A549 (cell line): ENCODE measurements around the gene SMAD3. TPM values are rescaled to one million over a fixed set of nuclear protein-coding genes. Genes with fewer than 3 reads are reported as not detected.
A peak's percentile ranks its signal among the peaks of the same experiment; 100 is the strongest.

Experiments used
- ATAC-seq, 2 experiments: fragments of 200-7000 bp in 1 of 2; fragments of >200 bp in 1 of 2; cut with Nextera tagmentation in 1 of 2; cut with Tn5 transposase in 1 of 2; 3 replicates each; pipeline versions ENCODE4 v1.8.0 to v1.9.1; 2018 to 2020; ENCODE audit warnings: mild to moderate bottlenecking in 1 of 2, moderate library complexity in 1 of 2
- CTCF ChIA-PET: fragments of 300-600 bp; sonication (Branson Sonifier 250); formaldehyde crosslinking; extraction: SDS; loops from one replicate; lab custom pipeline; 2021; ENCODE audit warnings: antibody characterized with exemption, inconsistent platforms; lab: Yijun Ruan, JAX
- POLR2A ChIA-PET: fragments of 350-600 bp; formaldehyde crosslinking; extraction: SDS; loops from one replicate; lab custom pipeline; 2021; ENCODE audit warnings: antibody characterized with exemption, inconsistent platforms; lab: Yijun Ruan, JAX
- DNase-seq, 2 experiments: peaks; one replicate each; pipeline versions ENCODE4 v3.0.0 to v3.0.0-alpha.2; 2011 to 2016; ENCODE audit warnings: low read depth in 1 of 2, low spot score in 1 of 2
- FAIRE-seq: peaks from 2 replicates; lab custom pipeline; 2011; peaks lifted over from hg19 to GRCh38; lab: Jason Lieb, UNC
- H3K27ac ChIP-seq, 2 experiments: fragments of >200 bp; sonication (Bioruptor Twin); formaldehyde crosslinking; 3 replicates each; pipeline ENCODE4 v1.5.1; 2016 to 2017
- H3K4me1 ChIP-seq: fragments of >200 bp; sonication (Bioruptor Twin); formaldehyde crosslinking; 3 replicates; pipeline ENCODE4 v1.6.1; 2016
- H3K4me2 ChIP-seq: fragments of >200 bp; sonication (Bioruptor Twin); formaldehyde crosslinking; 3 replicates; pipeline ENCODE4 v1.6.1; 2016
- H3K4me3 ChIP-seq: fragments of >200 bp; sonication (Bioruptor Twin); formaldehyde crosslinking; 3 replicates; pipeline ENCODE4 v1.5.1; 2016
- H3K9me3 ChIP-seq: fragments of >200 bp; sonication (Bioruptor Twin); formaldehyde crosslinking; 3 replicates; pipeline ENCODE4 v1.6.1; 2016
- CBX2 ChIP-seq: fragments of 200-600 bp; sonication (generic); IDR thresholded peaks from 2 replicates; pipeline ENCODE4 v1.6.1; 2016; ENCODE audit warnings: low read depth, mild to moderate bottlenecking, borderline replicate concordance
- CHD2 ChIP-seq: fragments of 150-350 bp; IDR thresholded peaks from 2 replicates; pipeline ENCODE4 v1.6.1; 2014; ENCODE audit warnings: low read length; ENCODE audit not compliant: partially characterized antibody
- E2F6 ChIP-seq: IDR thresholded peaks from 2 replicates; pipeline ENCODE4 v1.6.1; 2012; ENCODE audit warnings: low read depth, borderline replicate concordance
- EHF ChIP-seq: fragments of 250-450 bp; sonication (Bioruptor Pico); IDR thresholded peaks from 2 replicates; pipeline ENCODE4 v1.5.0; 2020; ENCODE audit warnings: mild to moderate bottlenecking
- EP300 ChIP-seq, 2 experiments: fragments of >200 bp; sonication (Bioruptor Twin); formaldehyde crosslinking; IDR thresholded peaks; 2 replicates in 1 of 2; 3 replicates in 1 of 2; pipeline ENCODE4 v1.6.1; 2016 to 2017
- ESRRA ChIP-seq: fragments of 150-350 bp; IDR thresholded peaks from 2 replicates; pipeline ENCODE4 v1.6.1; 2014; ENCODE audit warnings: mild to moderate bottlenecking, low read length, borderline replicate concordance
- FOSB ChIP-seq: fragments of 250-450 bp; sonication (Bioruptor Pico); IDR thresholded peaks from 2 replicates; pipeline ENCODE4 v1.5.0; 2020; ENCODE audit warnings: mild to moderate bottlenecking, moderate library complexity
- FOSL2 ChIP-seq, 2 experiments: fragments of 450-650 bp in 1 of 2; fragments of >200 bp in 1 of 2; sonication (Bioruptor Twin) in 1 of 2; formaldehyde crosslinking; IDR thresholded peaks; 2 replicates each; pipeline versions ENCODE4 v1.5.0 to v1.6.1; 2016 to 2020; ENCODE audit warnings: mild to moderate bottlenecking in 1 of 2, moderate library complexity in 1 of 2
- FOXS1 ChIP-seq: fragments of 250-450 bp; sonication (Bioruptor Pico); IDR thresholded peaks from 2 replicates; pipeline ENCODE4 v1.5.0; 2020; ENCODE audit warnings: mild to moderate bottlenecking, moderate library complexity
- GATA3 ChIP-seq: IDR thresholded peaks from 2 replicates; pipeline ENCODE4 v1.6.1; 2012; ENCODE audit warnings: borderline replicate concordance
- HDAC2 ChIP-seq: fragments of 200-600 bp; sonication (generic); IDR thresholded peaks from 2 replicates; pipeline ENCODE4 v1.6.1; 2016
- HES2 ChIP-seq: fragments of >200 bp; sonication (Bioruptor Twin); formaldehyde crosslinking; IDR thresholded peaks from 2 replicates; pipeline ENCODE4 v1.6.1; 2016
- HOXA7 ChIP-seq: fragments of 250-450 bp; sonication (Bioruptor Pico); IDR thresholded peaks from 2 replicates; pipeline ENCODE4 v1.5.0; 2020; ENCODE audit warnings: mild to moderate bottlenecking, moderate library complexity
- HOXB13 ChIP-seq: fragments of 250-450 bp; sonication (Bioruptor Pico); IDR thresholded peaks from 2 replicates; pipeline ENCODE4 v1.5.0; 2020; ENCODE audit warnings: low read depth, mild to moderate bottlenecking, moderate library complexity
- HOXB5 ChIP-seq: fragments of 250-450 bp; sonication (Bioruptor Pico); IDR thresholded peaks from 2 replicates; pipeline ENCODE4 v1.5.0; 2020; ENCODE audit warnings: mild to moderate bottlenecking, moderate library complexity
- JUN ChIP-seq, 2 experiments: fragments of >200 bp; sonication (Bioruptor Twin); formaldehyde crosslinking; IDR thresholded peaks; 2 replicates in 1 of 2; 3 replicates in 1 of 2; pipeline ENCODE4 v1.6.1; 2016 to 2017
- KDM1A ChIP-seq: fragments of 200-600 bp; sonication (generic); IDR thresholded peaks from 2 replicates; pipeline ENCODE4 v1.6.1; 2016; ENCODE audit warnings: low read depth, mild to moderate bottlenecking
- KDM5A ChIP-seq: fragments of 200-600 bp; sonication (generic); IDR thresholded peaks from 2 replicates; pipeline ENCODE4 v1.6.1; 2016; ENCODE audit warnings: antibody characterized with exemption, mild to moderate bottlenecking
- MAX ChIP-seq: IDR thresholded peaks from 2 replicates; pipeline ENCODE4 v1.6.1; 2012
- MYC ChIP-seq: IDR thresholded peaks from 2 replicates; pipeline ENCODE4 v1.6.1; 2012; ENCODE audit warnings: mild to moderate bottlenecking, inconsistent platforms, low read length, improper control_type of control experiment, borderline replicate concordance
- NFE2L2 ChIP-seq: fragments of 150-350 bp; conservative IDR thresholded peaks from 2 replicates; pipeline ENCODE4 v1.6.1; 2014; ENCODE audit warnings: low read length
- PHF8 ChIP-seq: fragments of 200-600 bp; sonication (generic); IDR thresholded peaks from 2 replicates; pipeline ENCODE4 v1.6.1; 2016; ENCODE audit warnings: low read depth, mild to moderate bottlenecking, antibody characterized with exemption, moderate library complexity, borderline replicate concordance
- POLR2A ChIP-seq: IDR thresholded peaks from 2 replicates; pipeline ENCODE4 v1.6.1; 2012; ENCODE audit warnings: mild to moderate bottlenecking, low read length
- RARB ChIP-seq: fragments of 250-450 bp; sonication (Bioruptor Pico); IDR thresholded peaks from 2 replicates; pipeline ENCODE4 v1.8.0; 2021; ENCODE audit warnings: mild to moderate bottlenecking, moderate library complexity
- RCOR1 ChIP-seq: fragments of 150-350 bp; IDR thresholded peaks from 2 replicates; pipeline ENCODE4 v1.6.1; 2014; ENCODE audit warnings: antibody characterized with exemption, low read length, low read depth
- ZFP36 ChIP-seq: fragments of 450-650 bp; IDR thresholded peaks from 2 replicates; pipeline ENCODE4 v1.6.1; 2014; ENCODE audit warnings: borderline replicate concordance; ENCODE audit not compliant: partially characterized antibody
- ZNF302 ChIP-seq: fragments of 250-450 bp; sonication (Bioruptor Pico); IDR thresholded peaks from 2 replicates; pipeline ENCODE4 v1.9.0; 2021; ENCODE audit warnings: inconsistent platforms, mild to moderate bottlenecking, moderate library complexity
- ZSCAN20 ChIP-seq: fragments of 250-450 bp; sonication (Bioruptor Pico); IDR thresholded peaks from 2 replicates; pipeline ENCODE4 v1.8.0; 2022; ENCODE audit warnings: mild to moderate bottlenecking, moderate library complexity
- WGBS: methylation state at CpG from one replicate; pipeline ENCODE4 v1.1.6; 2017; ENCODE audit errors: missing lambda C conversion rate; 5-methylcytosine and 5-hydroxymethylcytosine counted together
- polyA plus RNA-seq, 4 experiments: library from polyadenylated mRNA; depleted of rRNA in 3 of 4; stranded (reverse); fragments of >200 nt; fragmentation: RNase III in 1 of 4; extraction: RNeasy Plus Mini Kit Qiagen cat#74134 plus additional on column Dnase treatment in 1 of 4; gene quantifications; 2 replicates in 3 of 4; 3 replicates in 1 of 4; pipeline ENCODE4 v1.2.3, GENCODE V29; 2011 to 2017
- TF ChIP-seq, protein P1 (sequence below): fragments of 250-450 bp; sonication (Bioruptor Pico); IDR thresholded peaks from 2 replicates; pipeline ENCODE4 v1.5.0; 2020; ENCODE audit warnings: low read depth, mild to moderate bottlenecking, moderate library complexity
- TF ChIP-seq, protein P2 (sequence below): fragments of 450-650 bp; IDR thresholded peaks from 2 replicates; pipeline ENCODE4 v1.6.1; 2014; ENCODE audit warnings: antibody characterized with exemption

The SMAD3 gene
- polyA plus RNA-seq, 2 of the 4 experiments (the other 2 are of a cell fraction) = 74.6 to 77.2 TPM

- no peak for FAIRE-seq
- Histone ChIP-seq H3K4me2 (peak overlapping the region; percentile 80), H3K9me3 (no peaks in the 10 kb centered on the region), H3K27ac (peak overlapping the region; percentile 92), H3K4me1 (peaks cover 100% of the 10 kb centered on the region), H3K4me3 (no peak overlapping the region)
- ChIA-PET CTCF (interaction anchor here (0.7 to 5.8 kb wide), 5 partner anchors 8 to 82 kb away, joined by 3 to 67 read pairs (median 4); no protein-coding TSS in a partner anchor), POLR2A (interaction anchor here (1.1 kb wide), 1 partner anchor 17 kb away, joined by 5 read pairs; no protein-coding TSS in a partner anchor)
- TF ChIP-seq CHD2 = no peak
- TF ChIP-seq HOXB13 (CRISPR knock-in tag) = no peak
- no peak for TF ChIP-seq FOSL2 (IDR thresholded peaks at IDR 0.05)
- TF ChIP-seq FOSL2 (CRISPR knock-in tag; IDR thresholded peaks at IDR 0.05) = no peak
- TF ChIP-seq HDAC2 = no peak
- no peak for TF ChIP-seq ESRRA
- TF ChIP-seq KDM5A = no peak
- no peak for TF ChIP-seq ZNF302 (CRISPR knock-in tag)
- no peak for TF ChIP-seq FOSB
- no peak for TF ChIP-seq CBX2
- no peak for DNase-seq
- no peak for ATAC-seq
- WGBS = 67% methylated on average over 4 of the region's 4 CpGs
These were observed 79.9 kb downstream of the SMAD3 start for GRCh38 chr15:67145312-67145610.

- no peaks in the 10 kb centered on the region for H3K9me3 ChIP-seq
- H3K4me1 ChIP-seq = peaks cover 96% of the 10 kb centered on the region
- H3K4me2 ChIP-seq = peak overlapping the region; percentile 80
- DNase-seq = no peak
- TF ChIP-seq ZFP36 = peak; percentile 70
- no peak for TF ChIP-seq POLR2A
- no peak for TF ChIP-seq KDM1A
- 0 out of 2 replicates have a peak, but pooled peaks have one; percentile 54 for TF ChIP-seq HDAC2
- TF ChIP-seq, all 56 proteins: peak for 2
- CTCF ChIA-PET = interaction anchor here (0.9 to 5.8 kb wide), 4 partner anchors 9 to 76 kb away, joined by 3 to 67 read pairs (median 6); no protein-coding TSS in a partner anchor
- FAIRE-seq = no peak
- ATAC-seq = no peak
- POLR2A ChIA-PET = interaction anchor here (1.0 to 1.1 kb wide), 2 partner anchors 18 to 79 kb away, joined by 3 to 5 read pairs; no protein-coding TSS in a partner anchor
- Histone ChIP-seq H3K27ac (peak overlapping the region; percentile 92), H3K4me3 (no peak overlapping the region)
- 76% methylated on average over 4 of the region's 4 CpGs for WGBS
These were observed 80.3 kb downstream of the SMAD3 start for GRCh38 chr15:67145710-67146109.

- H3K4me2 ChIP-seq = peak overlapping the region; percentile 80
- FAIRE-seq (no peak), DNase-seq (peak in 1 of 2 experiments; percentile 69), ATAC-seq (peak; percentile 10 to 17; a peak in 3 of 6 replicates)
- POLR2A ChIA-PET = interaction anchor here (1.0 to 1.7 kb wide), 5 partner anchors 18 to 81 kb away, joined by 3 to 10 read pairs (median 5); partner anchors contain the start of gene SMAD3
- peaks cover 96% of the 10 kb centered on the region for H3K4me1 ChIP-seq
- peak overlapping the region; percentile 92 for H3K27ac ChIP-seq
- WGBS = 14% methylated on average over 6 of the region's 6 CpGs
- no peak overlapping the region; the same call in 2 of the 3 replicates for H3K4me3 ChIP-seq
- no peaks in the 10 kb centered on the region for H3K9me3 ChIP-seq
- TF ChIP-seq ZNF302 (CRISPR knock-in tag) (0 out of 2 replicates have a peak, but pooled peaks have one; percentile 24), E2F6 (0 out of 2 replicates have a peak, but pooled peaks have one; percentile 67), EP300 (IDR thresholded peaks at IDR 0.05) (no peak), HOXA7 (CRISPR knock-in tag) (peak; percentile 3; the same call in 1 of the 2 replicates), NFE2L2 (no peak), JUN (IDR thresholded peaks at IDR 0.05) (peak in 1 of 2 experiments; percentile 10; a peak in 1 of 5 replicates), PHF8 (no peak), HES2 (no peak), RCOR1 (no peak), RARB (CRISPR knock-in tag) (peak; percentile 48; the same call in 1 of the 2 replicates), HOXB5 (CRISPR knock-in tag) (peak; percentile 45; the same call in 1 of the 2 replicates), GATA3 (peak; percentile 13; the same call in 1 of the 2 replicates), HOXB13 (CRISPR knock-in tag) (peak; percentile 93), EHF (peak; percentile 88; the same call in 1 of the 2 replicates), ZSCAN20 (CRISPR knock-in tag) (0 out of 2 replicates have a peak, but pooled peaks have one; percentile 68), MYC (peak; percentile 62; the same call in 1 of the 2 replicates), FOSB (peak; percentile 67; the same call in 1 of the 2 replicates), FOXS1 (CRISPR knock-in tag) (peak; percentile 55; the same call in 1 of the 2 replicates), MAX (peak; percentile 95)
- TF ChIP-seq, protein P1, sequence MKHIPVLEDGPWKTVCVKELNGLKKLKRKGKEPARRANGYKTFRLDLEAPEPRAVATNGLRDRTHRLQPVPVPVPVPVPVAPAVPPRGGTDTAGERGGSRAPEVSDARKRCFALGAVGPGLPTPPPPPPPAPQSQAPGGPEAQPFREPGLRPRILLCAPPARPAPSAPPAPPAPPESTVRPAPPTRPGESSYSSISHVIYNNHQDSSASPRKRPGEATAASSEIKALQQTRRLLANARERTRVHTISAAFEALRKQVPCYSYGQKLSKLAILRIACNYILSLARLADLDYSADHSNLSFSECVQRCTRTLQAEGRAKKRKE (CRISPR knock-in tag) = peak; percentile 96
- TF ChIP-seq, protein P2, sequence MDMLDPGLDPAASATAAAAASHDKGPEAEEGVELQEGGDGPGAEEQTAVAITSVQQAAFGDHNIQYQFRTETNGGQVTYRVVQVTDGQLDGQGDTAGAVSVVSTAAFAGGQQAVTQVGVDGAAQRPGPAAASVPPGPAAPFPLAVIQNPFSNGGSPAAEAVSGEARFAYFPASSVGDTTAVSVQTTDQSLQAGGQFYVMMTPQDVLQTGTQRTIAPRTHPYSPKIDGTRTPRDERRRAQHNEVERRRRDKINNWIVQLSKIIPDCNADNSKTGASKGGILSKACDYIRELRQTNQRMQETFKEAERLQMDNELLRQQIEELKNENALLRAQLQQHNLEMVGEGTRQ = peak; percentile 79
- TF ChIP-seq, all 56 proteins: peak for 16
- CTCF ChIA-PET = interaction anchor here (1.9 to 5.8 kb wide), 4 partner anchors 22 to 199 kb away, joined by 6 to 67 read pairs (median 17); no protein-coding TSS in a partner anchor
These were observed 80.8 kb downstream of the SMAD3 start for GRCh38 chr15:67146234-67146633.
